Prostate gland (tissue), 2 donors: ENCODE data around the gene APOO. TPM values are rescaled to one million over a fixed set of nuclear protein-coding genes. Genes with fewer than 3 reads are reported as not detected.

Experiments used
- DNase-seq: peaks from one replicate; pipeline ENCODE4 v3.0.0-alpha.2; 2019; ENCODE audit warnings: low spot score
- H3K27ac ChIP-seq, 2 donors: fragments of 200-600 bp; sonication (generic); 2 replicates each; pipeline ENCODE4 v1.5.1; 2017 to 2019
- H3K27me3 ChIP-seq: fragments of 200-600 bp; sonication (generic); replicated peaks from 2 replicates; pipeline ENCODE4 v1.5.1; 2019; ENCODE audit not compliant: insufficient read depth
- H3K36me3 ChIP-seq, 2 donors: fragments of 200-600 bp; sonication (generic); 1 replicate in 1 of 2; 2 replicates in 1 of 2; pipeline versions ENCODE4 v1.5.1 to v1.8.1; 2017 to 2019
- H3K4me1 ChIP-seq: fragments of 200-600 bp; sonication (generic); replicated peaks from 2 replicates; pipeline ENCODE4 v1.5.1; 2019
- H3K4me3 ChIP-seq, 2 donors: fragments of 200-600 bp; sonication (generic); 2 replicates each; pipeline ENCODE4 v1.5.1; 2017 to 2019
- H3K9me3 ChIP-seq: fragments of 200-600 bp; sonication (generic); 2 replicates; pipeline ENCODE4 v1.5.1; 2017
- POLR2A ChIP-seq: fragments of 450-650 bp; IDR thresholded peaks from one replicate; pipeline ENCODE4 v1.6.1; 2016; ENCODE audit warnings: antibody characterized with exemption, mild to moderate bottlenecking
- POLR2AphosphoS5 ChIP-seq: sonication (generic); formaldehyde crosslinking; IDR thresholded peaks from one replicate; pipeline ENCODE4 v1.6.1; 2017; ENCODE audit warnings: antibody characterized with exemption
- WGBS: methylation state at CpG from one replicate; pipeline ENCODE4 v1.1.5; 2018; 5-methylcytosine and 5-hydroxymethylcytosine counted together
- intact Hi-C: fragments of 100-400 bp; cut with DNase I; formaldehyde crosslinking; loops from one replicate; pipeline ENCODE4 v1.14.2; 2022
- total RNA-seq, 2 donors: library from RNA; depleted of rRNA; stranded (reverse); fragments of >200 nt; gene quantifications; one replicate each; pipeline ENCODE4 v1.1.0, GENCODE V29; 2016
- TF ChIP-seq, protein P1 (sequence below), 4 experiments: fragments of 200-600 bp in 2 of 4; fragments of 450-650 bp in 2 of 4; sonication (generic) in 2 of 4; IDR thresholded peaks; 1 replicate in 3 of 4; 2 replicates in 1 of 4; pipeline ENCODE4 v1.5.1; 2016 to 2019; ENCODE audit warnings: antibody characterized with exemption in 4 of 4, mild to moderate bottlenecking in 2 of 4, moderate library complexity in 2 of 4

The APOO gene
- total RNA-seq, 2 donors from 2014 or later, result 12.3 to 17.3 TPM

- Histone ChIP-seq H3K27me3 (no peaks in the 10 kb centered on the region), H3K27ac (no peak overlapping the region), H3K36me3 (no peaks in the 10 kb centered on the region), H3K9me3 (no peaks in the 10 kb centered on the region), H3K4me1 (no peaks in the 10 kb centered on the region), H3K4me3 (no peak overlapping the region)
- 96% methylated on average over 3 of the region's 3 CpGs for WGBS
- TF ChIP-seq POLR2A, result no peak
- TF ChIP-seq, protein P1, sequence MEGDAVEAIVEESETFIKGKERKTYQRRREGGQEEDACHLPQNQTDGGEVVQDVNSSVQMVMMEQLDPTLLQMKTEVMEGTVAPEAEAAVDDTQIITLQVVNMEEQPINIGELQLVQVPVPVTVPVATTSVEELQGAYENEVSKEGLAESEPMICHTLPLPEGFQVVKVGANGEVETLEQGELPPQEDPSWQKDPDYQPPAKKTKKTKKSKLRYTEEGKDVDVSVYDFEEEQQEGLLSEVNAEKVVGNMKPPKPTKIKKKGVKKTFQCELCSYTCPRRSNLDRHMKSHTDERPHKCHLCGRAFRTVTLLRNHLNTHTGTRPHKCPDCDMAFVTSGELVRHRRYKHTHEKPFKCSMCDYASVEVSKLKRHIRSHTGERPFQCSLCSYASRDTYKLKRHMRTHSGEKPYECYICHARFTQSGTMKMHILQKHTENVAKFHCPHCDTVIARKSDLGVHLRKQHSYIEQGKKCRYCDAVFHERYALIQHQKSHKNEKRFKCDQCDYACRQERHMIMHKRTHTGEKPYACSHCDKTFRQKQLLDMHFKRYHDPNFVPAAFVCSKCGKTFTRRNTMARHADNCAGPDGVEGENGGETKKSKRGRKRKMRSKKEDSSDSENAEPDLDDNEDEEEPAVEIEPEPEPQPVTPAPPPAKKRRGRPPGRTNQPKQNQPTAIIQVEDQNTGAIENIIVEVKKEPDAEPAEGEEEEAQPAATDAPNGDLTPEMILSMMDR (IDR thresholded peaks at IDR 0.05), result no peak
- TF ChIP-seq POLR2AphosphoS5, result no peak
- intact Hi-C loops, result no loop called here
- no peak for DNase-seq
Observed at GRCh38 chrX:23826216-23826615, 81.5 kb downstream of the APOO start.

- Histone ChIP-seq H3K4me3 (no peak overlapping the region), H3K36me3 (no peaks in the 10 kb centered on the region), H3K4me1 (no peaks in the 10 kb centered on the region), H3K27me3 (no peaks in the 10 kb centered on the region), H3K9me3 (no peaks in the 10 kb centered on the region), H3K27ac (no peak overlapping the region)
- intact Hi-C loops, result no loop called here
- no peak for DNase-seq
- TF ChIP-seq POLR2A (no peak), POLR2AphosphoS5 (no peak)
- TF ChIP-seq, protein P1 (IDR thresholded peaks at IDR 0.05), result no peak
Observed at GRCh38 chrX:23825675-23826074, 82.1 kb downstream of the APOO start.

DNA sequence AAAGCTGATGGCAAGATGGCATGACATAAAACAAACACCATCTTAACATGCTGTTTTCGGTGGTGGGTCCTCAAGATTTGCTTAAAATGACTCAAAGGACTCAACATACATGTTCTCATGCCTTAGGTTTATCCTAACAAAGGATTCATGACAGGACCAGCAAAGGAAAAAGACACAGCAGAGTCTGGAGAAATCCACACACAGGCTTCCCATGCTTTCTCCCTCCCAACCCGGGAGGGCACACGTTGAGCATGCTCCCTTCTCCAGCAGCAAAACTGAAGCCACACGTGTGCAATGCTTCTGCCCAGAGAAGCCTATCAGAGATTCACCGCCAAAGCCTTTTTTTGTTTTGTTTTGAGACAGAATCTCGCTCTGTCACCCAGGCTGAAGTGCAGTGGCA lies 84.9 kb downstream of the APOO start:
- Histone ChIP-seq H3K9me3 (no peaks in the 10 kb centered on the region), H3K27ac (peak overlapping the region; percentile 69), H3K4me1 (no peaks in the 10 kb centered on the region), H3K27me3 (no peaks in the 10 kb centered on the region), H3K4me3 (no peak overlapping the region), H3K36me3 (no peaks in the 10 kb centered on the region)
- 51% methylated on average over 6 of the region's 6 CpGs for WGBS
- DNase-seq, result no peak
- TF ChIP-seq POLR2AphosphoS5, result no peak
- no peak for TF ChIP-seq POLR2A
- TF ChIP-seq, protein P1 (IDR thresholded peaks at IDR 0.05), result no peak
- intact Hi-C loops, result no loop called here

GRCh38 chrX:23822397-23822796 lies 85.3 kb downstream of the APOO start:
- TF ChIP-seq POLR2AphosphoS5, result peak; percentile 77
- TF ChIP-seq, protein P1 (IDR thresholded peaks at IDR 0.05), result no peak
- Histone ChIP-seq H3K4me3 (no peak overlapping the region), H3K9me3 (no peaks in the 10 kb centered on the region), H3K27me3 (no peaks in the 10 kb centered on the region), H3K4me1 (no peaks in the 10 kb centered on the region), H3K36me3 (no peaks in the 10 kb centered on the region), H3K27ac (peak overlapping the region; percentile 69)
- WGBS, result 13% methylated on average over 3 of the region's 3 CpGs
- peak; percentile 35 for DNase-seq
- intact Hi-C loops, result no loop called here

GRCh38 chrX:23821847-23822246 lies 85.9 kb downstream of the APOO start:
- TF ChIP-seq POLR2A (no peak), POLR2AphosphoS5 (no peak)
- TF ChIP-seq, protein P1 (IDR thresholded peaks at IDR 0.05), result no peak
- H3K4me3 ChIP-seq, result no peak overlapping the region
- H3K36me3 ChIP-seq, result no peaks in the 10 kb centered on the region
- H3K4me1 ChIP-seq, result no peaks in the 10 kb centered on the region
- no peaks in the 10 kb centered on the region for H3K27me3 ChIP-seq
- intact Hi-C loops, result no loop called here
- H3K9me3 ChIP-seq, result no peaks in the 10 kb centered on the region
- H3K27ac ChIP-seq, result peak overlapping the region; percentile 69
- WGBS, result 69% methylated on average over 2 of the region's 2 CpGs
- no peak for DNase-seq
